DLD1 (cell line): Measurements from ENCODE around the gene RIMS3.
"Not testable (repeated sequence)": the region's sequence is repeated elsewhere in the genome, so short reads cannot be mapped to it uniquely, and the experiment has no call there.

Experiments used
- in situ Hi-C: cut with HindIII; loops from 2 replicates; pipeline ENCODE4 v1.10.0; 2017; ENCODE audit warnings: low sequenced_read_pairs

The RIMS3 gene

GRCh38 chr1:40594187-40594531 is 71.3 kb downstream of the RIMS3 start:
- in situ Hi-C loops = no loop called here

- in situ Hi-C loops = no loop called here
Observed at GRCh38 chr1:40593449-40594186, 71.9 kb downstream of the RIMS3 start.

GRCh38 chr1:40592107-40592803 is 73.2 kb downstream of the RIMS3 start:
- in situ Hi-C loops = no loop called here

- in situ Hi-C loops = no loop called here
Observed at GRCh38 chr1:40588586-40588985, 76.9 kb downstream of the RIMS3 start.

GRCh38 chr1:40583980-40584379 is 81.5 kb downstream of the RIMS3 start:
- in situ Hi-C loops = no loop called here

GRCh38 chr1:40582116-40582515 is 83.4 kb downstream of the RIMS3 start:
- in situ Hi-C loops = no loop called here

GRCh38 chr1:40575336-40575735 is 90.1 kb downstream of the RIMS3 start:
- in situ Hi-C loops = no loop called here

- in situ Hi-C loops = not testable (repeated sequence)
Observed at GRCh38 chr1:40574805-40575204, 90.7 kb downstream of the RIMS3 start.
